HG03575 (cell line): Measurements from ENCODE around the gene BMPR1B.

Source experiments
- ATAC-seq: cut with Tn5 transposase; IDR thresholded peaks from one replicate; pipeline ENCODE4 v1.9.1; 2021; ENCODE audit not compliant: unreplicated experiment, insufficient number of reproducible peaks, low FRiP score; ENCODE audit errors: extremely low read depth

BMPR1B gene

GRCh38 chr4:94757192-94758140, at the start of gene BMPR1B:
Gene BMPR1B (plus strand): TSS chr4:94757955. CDS start chr4:95104425, 346,470 bp downstream.
- no peak for ATAC-seq

GRCh38 chr4:94711635-94712034, 46.1 kb upstream of the BMPR1B start:
- no peak for ATAC-seq

GRCh38 chr4:94714365-94715160, 43.2 kb upstream of the BMPR1B start:
- no peak for ATAC-seq

- no peak for ATAC-seq
These were observed 42.0 kb upstream of the BMPR1B start for GRCh38 chr4:94715726-94716125.

GRCh38 chr4:94721310-94721709, 36.4 kb upstream of the BMPR1B start:
- ATAC-seq: no peak

- ATAC-seq: no peak
These were observed 35.5 kb upstream of the BMPR1B start for GRCh38 chr4:94722270-94722669.

- no peak for ATAC-seq
These were observed 35.0 kb upstream of the BMPR1B start for GRCh38 chr4:94722748-94723147.

GRCh38 chr4:94724016-94724790, 33.6 kb upstream of the BMPR1B start:
- no peak for ATAC-seq

GRCh38 chr4:94726524-94727123, 31.1 kb upstream of the BMPR1B start:
- no peak for ATAC-seq

- ATAC-seq: no peak
These were observed 29.5 kb upstream of the BMPR1B start for GRCh38 chr4:94728056-94728766.

- ATAC-seq: no peak
These were observed 25.4 kb upstream of the BMPR1B start for GRCh38 chr4:94732358-94732698.

GRCh38 chr4:94739741-94740140, 18.0 kb upstream of the BMPR1B start:
- ATAC-seq: no peak

GRCh38 chr4:94741304-94741703, 16.5 kb upstream of the BMPR1B start:
- no peak for ATAC-seq

- no peak for ATAC-seq
These were observed 13.9 kb upstream of the BMPR1B start for GRCh38 chr4:94743838-94744237.

- no peak for ATAC-seq
These were observed 12.9 kb upstream of the BMPR1B start for GRCh38 chr4:94744850-94745249.

- no peak for ATAC-seq
These were observed 11.0 kb upstream of the BMPR1B start for GRCh38 chr4:94746746-94747145.

- ATAC-seq: no peak
These were observed 465 bp downstream of the BMPR1B start for GRCh38 chr4:94758141-94758699.
